GM19395 (cell line): ENCODE measurements around the gene SPAM1.
"Not testable (repeated sequence)": the region's sequence is repeated elsewhere in the genome, so short reads cannot be mapped to it uniquely, and the experiment has no call there.

Experiments
- ATAC-seq: cut with Tn5 transposase; IDR thresholded peaks from one replicate; pipeline ENCODE4 v1.9.1; 2021; ENCODE audit warnings: mild to moderate bottlenecking, moderate library complexity; ENCODE audit not compliant: unreplicated experiment

Gene SPAM1

DNA sequence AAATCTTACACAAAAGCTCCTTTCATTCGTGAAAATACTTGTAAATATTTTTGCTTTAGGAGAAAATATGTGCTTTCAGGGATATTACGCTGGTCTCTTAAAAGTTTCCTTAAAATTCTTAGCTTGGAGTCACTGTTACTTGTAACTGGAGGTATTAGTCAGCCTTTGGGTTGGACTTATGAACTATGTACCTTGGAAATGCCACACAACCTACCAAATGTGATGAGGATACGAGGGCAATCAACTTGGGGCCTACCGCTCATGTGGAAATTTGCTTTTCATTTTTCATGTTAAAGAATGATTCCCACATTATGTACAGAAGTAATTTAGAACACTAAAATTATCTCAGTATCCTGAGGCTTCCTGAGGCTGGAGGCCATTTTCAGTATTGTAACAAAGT lies 23.1 kb downstream of the SPAM1 start:
- ATAC-seq = no peak

GRCh38 chr7:123958186-123958703 lies 33.2 kb downstream of the SPAM1 start:
- ATAC-seq = no peak

DNA sequence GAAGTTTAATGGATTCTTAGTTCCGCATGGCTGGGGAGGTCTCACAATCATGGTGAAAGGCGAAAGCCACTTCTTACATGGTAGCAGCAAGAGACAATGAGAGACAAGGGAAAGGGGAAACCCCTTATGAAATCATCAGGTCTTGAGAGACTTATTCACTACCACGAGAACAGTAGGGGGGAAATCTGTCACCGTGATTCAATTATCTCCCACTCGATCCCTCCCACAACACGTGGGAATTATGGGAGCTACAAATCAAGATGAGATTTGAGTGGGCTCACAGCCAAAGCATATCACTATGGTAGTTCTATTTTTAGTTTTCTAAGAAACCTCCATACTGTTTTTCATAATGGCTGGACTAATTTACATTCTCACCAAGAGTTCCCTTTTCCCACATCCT lies 36.7 kb downstream of the SPAM1 start:
- no peak for ATAC-seq

- ATAC-seq = no peak
Observed at GRCh38 chr7:123966936-123967335, 41.9 kb downstream of the SPAM1 start.

GRCh38 chr7:123972045-123972444 lies 47.0 kb downstream of the SPAM1 start:
- ATAC-seq = no peak

DNA sequence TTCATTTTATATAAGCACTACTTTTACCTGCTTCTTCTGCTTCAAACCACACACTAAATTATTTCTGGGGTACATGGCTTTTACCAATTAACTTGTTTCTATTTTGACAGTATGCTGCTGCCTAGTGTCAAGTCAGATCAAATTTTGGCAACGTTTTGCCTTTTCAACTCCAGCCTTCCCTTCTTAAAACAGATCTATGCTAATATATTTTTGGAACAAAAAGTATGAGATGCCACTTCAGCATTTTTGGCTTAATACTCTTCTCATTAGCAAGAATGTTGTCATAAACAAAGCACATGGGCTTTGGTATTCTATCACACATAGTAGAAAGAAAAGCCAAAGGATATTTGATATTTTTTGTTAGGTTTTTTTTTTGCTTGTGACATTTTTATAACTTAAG lies 47.8 kb downstream of the SPAM1 start:
- no peak for ATAC-seq

GRCh38 chr7:123974326-123974908 lies 49.4 kb downstream of the SPAM1 start:
- no peak for ATAC-seq

DNA sequence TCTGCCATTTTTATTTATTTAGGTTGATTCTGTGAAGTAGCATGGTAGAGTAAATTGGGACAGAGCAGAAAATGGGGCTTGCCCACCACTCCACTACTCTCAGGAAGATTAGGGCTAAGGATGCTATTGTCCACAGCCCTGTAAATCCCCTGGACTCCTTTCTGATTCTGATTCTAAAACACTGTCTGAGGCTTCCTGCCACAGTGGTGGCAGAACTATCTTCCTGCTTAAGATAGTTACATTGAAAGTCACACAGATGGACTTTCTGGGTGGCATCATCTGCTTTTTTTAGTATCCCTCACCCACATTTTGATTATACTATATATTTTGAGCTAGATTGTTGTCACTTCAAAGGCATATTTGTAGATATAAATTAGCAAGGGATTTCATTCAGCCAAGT lies 50.0 kb downstream of the SPAM1 start:
- ATAC-seq = no peak

DNA sequence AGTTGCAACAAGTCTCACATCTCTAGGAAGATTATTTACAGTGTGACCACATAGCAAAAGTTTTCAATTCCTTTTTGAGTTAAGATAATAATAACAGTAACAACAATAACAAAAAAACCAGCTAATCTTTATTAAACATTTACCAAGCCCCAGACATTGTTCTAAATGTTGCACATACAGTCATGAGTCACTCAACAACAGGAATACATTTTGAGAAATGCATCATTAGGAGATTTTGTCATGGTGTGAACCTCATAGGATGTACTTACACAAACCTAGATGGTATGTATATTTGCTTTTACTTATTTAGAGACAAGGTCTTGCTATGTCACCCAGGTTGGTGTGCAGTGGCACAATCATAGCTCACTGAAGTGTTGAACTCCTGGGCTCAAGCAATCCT lies 52.0 kb downstream of the SPAM1 start:
- ATAC-seq = no peak

- ATAC-seq = no peak
Observed at GRCh38 chr7:123979876-123980275, 54.8 kb downstream of the SPAM1 start.

GRCh38 chr7:123987445-123987844 lies 62.4 kb downstream of the SPAM1 start:
- no peak for ATAC-seq

- ATAC-seq = no peak
Observed at GRCh38 chr7:123992913-123993518, 68.0 kb downstream of the SPAM1 start.

DNA sequence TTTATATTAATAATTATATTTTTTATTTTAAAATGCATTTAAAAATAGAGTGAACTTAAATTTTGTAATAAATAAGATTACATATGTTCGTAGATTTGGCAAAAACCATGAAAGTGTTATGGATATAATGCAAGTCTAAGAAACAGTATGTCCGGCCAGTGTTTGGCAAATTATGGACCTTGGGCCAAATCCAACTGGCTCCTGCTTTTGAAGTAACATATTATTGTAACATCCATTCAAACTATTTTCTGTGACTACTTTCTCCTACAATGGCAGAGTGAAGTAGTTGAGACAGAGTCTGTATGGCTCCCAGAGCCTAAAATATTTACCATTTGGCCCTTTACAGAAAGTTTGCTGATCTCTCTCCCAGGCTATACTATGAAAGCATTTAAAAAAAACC lies 69.0 kb downstream of the SPAM1 start:
- ATAC-seq = no peak

DNA sequence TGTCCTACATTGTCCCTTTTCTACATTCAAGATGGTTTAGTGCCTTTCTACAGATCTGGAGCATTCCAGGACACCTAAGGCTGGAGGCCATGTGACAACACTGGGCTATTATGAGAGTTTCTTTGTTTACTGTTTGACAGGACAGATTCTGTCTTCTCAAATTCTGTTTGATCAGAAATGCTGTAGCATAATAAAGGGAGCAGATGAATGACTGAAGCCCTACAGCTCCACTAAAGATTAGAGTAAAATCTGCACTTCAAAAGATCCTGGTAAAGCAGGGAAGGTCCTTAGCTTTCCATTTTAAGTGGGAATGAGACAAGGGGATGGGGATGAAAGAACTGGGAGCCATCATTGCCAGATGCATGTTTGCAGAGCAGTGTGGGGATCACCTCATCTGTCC lies 69.4 kb downstream of the SPAM1 start:
- ATAC-seq = no peak

- no peak for ATAC-seq
Observed at GRCh38 chr7:123995617-123996326, 70.7 kb downstream of the SPAM1 start.

- no peak for ATAC-seq
Observed at GRCh38 chr7:123996327-123996625, 71.2 kb downstream of the SPAM1 start.

DNA sequence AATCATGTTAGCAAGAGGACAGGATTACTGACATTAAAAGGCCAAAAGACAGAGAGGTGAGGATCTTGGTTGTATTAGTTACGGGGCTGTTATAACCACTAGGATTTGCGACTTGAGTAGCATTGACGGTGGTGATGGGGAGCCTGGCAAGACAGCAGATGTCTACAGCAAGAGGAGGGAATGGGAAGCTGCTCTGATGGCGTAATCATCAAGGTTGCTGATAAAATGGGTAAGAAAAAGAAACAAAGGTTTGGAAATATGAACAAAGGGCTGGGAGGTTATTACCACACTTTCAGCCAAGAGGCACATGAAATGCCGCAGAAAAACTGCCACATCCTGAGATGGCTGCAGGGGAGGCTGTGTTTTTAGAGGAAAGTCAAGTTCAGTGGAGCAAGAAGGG lies 73.9 kb downstream of the SPAM1 start:
- ATAC-seq = no peak

GRCh38 chr7:123999703-124000102 lies 74.7 kb downstream of the SPAM1 start:
- ATAC-seq = no peak

GRCh38 chr7:124008296-124008695 lies 83.3 kb downstream of the SPAM1 start:
- ATAC-seq = not testable (repeated sequence)

- no peak for ATAC-seq
Observed at GRCh38 chr7:124009321-124009720, 84.3 kb downstream of the SPAM1 start.
